NCI-H187 (cell line): ENCODE data around the gene ACVR1C.
"Not testable (repeated sequence)": the region's sequence is repeated elsewhere in the genome, so short reads cannot be mapped to it uniquely, and the experiment has no call there.

Experiments used
- DNase-seq, 2 experiments: peaks; one replicate each; lab custom pipeline; 2025; lab: John Stamatoyannopoulos, UW

Gene ACVR1C

DNA sequence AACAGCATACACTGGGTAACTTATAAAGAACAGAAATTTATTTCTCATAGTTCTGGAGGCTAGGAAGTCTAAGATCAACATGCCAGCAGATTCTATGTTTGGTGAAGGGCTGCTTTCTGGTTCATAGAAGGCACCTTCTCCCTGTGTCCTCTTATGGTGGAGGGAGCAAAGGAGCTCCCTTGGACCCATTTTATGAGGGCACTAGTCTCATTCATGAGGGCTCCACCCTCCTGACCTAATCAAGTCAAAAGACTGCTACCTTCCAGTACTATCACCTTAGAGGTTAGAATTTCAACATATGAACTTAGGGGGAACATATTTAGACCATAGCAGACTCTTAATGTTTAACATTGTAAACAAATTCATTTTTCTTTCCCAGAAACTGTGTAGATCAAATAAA, 54.5 kb downstream of the ACVR1C start:
- DNase-seq, result no peak

DNA sequence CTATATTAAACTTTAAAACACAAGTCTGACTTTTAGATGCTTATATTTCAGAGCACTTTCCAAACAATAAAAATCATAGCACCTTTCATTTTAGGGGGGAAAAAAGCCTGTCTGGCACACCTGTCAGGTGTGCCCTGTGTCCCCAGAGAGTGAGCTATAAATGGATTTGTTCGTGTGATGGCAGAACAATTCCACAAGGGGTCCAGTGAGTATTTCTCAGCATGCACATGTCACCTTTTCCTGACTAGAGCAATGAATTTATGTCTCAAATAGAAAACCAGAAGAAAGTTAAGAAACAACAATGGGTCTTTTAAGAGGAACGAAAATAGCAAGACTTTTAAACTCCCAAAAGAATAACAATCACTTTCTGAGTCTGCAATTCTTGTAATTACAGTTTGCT, 55.9 kb downstream of the ACVR1C start:
- no peak for DNase-seq

DNA sequence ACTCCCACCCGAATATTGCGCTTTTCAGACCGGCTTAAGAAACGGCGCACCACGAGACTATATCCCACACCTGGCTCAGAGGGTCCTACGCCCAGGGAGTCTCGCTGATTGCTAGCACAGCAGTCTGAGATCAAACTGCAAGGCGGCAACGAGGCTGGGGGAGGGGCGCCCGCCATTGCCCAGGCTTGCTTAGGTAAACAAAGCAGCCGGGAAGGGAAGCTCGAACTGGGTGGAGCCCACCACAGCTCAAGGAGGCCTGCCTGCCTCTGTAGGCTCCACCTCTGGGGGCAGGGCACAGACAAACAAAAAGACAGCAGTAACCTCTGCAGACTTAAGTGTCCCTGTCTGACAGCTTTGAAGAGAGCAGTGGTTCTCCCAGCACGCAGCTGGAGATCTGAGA, 62.0 kb downstream of the ACVR1C start:
- not testable (repeated sequence) for DNase-seq

DNA sequence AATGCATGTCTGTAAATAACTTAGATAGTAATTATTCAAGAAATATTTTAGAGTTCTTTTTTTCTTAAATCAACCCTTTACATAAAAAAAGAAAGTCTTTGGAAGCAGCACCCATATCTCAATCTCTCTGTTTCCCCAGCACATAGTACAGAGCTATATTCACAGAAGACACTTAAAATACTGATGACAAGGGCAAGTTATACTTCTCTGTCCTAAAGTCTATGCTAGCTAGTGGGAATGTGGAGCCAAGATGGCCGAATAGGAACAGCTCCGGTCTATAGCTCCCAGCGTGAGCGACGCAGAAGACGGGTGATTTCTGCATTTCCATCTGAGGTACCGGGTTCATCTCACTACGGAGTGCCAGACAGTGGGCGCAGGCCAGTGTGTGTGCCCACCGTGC, 62.6 kb downstream of the ACVR1C start:
- DNase-seq, result not testable (repeated sequence)

DNA sequence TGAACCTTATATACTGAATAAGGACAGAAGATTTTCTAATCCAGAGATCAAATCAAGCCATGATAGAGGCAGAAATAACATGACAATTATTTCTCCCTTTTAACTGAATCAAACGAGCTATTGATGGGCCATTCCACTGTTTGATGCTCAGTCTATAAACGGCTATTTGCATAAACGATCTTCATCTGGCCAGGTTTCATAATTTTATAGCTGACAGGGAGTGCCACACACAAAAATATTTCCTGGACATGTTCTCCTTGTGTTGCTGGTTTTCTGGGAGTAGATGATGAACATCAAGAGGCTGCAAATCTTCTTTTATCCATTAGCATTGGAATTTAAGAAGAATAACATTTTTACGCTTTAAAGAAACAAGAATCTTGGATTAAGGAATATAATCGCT, 63.1 kb downstream of the ACVR1C start:
- DNase-seq, result no peak

DNA sequence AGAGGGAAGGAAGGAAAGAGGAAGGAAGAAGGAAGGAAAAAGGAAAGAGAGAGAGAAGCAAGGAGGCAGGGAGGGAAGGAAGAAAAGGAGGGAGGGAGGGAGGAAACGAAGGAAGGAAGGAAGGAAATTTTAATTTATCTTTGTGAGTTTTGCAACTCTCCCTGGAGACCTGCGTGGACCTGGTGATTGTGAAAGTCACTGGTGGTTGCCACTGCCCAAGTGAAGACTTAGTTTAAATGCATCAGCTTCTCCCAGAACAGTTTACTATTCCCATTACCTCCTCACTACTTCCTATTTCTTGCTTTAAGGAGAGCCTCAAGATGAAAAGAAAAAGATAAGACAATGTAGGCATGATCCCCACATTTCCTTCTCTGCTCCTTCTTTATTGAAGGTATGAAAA, 68.8 kb downstream of the ACVR1C start:
- no peak for DNase-seq

DNA sequence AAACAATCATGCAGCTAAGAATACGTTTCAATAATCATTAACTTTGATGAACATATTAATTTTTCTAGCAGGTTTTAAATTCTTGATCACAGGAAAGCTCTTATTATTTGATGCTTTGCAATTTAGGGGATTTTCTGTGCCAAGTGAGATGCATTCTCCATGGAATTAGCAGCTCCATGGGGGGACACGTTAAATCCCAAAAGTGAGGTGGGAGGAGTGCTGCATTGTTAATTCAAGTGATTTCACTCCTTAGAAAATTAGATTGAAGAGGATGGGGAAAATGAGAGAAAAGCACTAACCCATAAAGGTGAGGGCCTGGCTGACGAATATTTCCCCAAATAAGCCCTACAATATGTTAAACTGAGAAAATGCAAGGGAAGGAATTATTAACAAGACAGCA, 69.2 kb downstream of the ACVR1C start:
- DNase-seq, result no peak

DNA sequence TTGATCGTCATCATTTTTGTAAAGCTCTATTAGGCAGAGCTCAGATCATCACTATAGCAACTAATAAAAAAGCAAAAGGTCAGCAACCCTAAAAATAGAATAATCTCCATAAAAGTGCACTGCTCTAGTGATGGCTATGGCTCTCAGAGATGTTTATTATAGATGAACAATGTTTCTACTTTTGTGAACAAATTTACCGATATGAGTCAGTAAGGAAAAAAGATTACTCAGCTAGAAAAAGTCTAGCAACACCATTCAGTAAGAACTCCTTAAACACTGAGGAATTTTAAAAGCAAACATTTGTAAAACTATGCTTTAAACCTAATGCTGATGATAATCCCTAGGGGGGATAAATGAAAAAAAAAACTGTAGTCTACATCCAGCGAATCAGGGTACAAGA, 69.6 kb downstream of the ACVR1C start:
- DNase-seq, result no peak

DNA sequence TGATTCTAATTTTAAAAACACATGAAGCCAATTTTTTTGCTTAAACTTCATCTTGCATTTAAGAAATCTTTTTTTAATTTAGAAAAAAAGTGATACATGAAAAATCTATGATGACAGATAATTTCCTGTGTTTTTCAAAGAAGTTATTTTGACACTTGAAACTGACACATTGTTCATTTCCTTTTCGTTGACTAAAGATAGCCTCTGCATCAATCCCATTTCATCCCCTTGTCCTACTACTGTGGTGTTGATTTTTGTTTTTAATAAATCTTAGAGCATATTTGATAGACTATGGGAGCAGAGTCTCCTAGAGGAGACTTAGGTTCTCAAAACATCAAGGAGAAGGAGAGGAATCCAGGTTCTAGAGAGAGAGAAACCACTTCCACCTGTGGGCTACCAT, 70.9 kb downstream of the ACVR1C start:
- DNase-seq, result no peak

DNA sequence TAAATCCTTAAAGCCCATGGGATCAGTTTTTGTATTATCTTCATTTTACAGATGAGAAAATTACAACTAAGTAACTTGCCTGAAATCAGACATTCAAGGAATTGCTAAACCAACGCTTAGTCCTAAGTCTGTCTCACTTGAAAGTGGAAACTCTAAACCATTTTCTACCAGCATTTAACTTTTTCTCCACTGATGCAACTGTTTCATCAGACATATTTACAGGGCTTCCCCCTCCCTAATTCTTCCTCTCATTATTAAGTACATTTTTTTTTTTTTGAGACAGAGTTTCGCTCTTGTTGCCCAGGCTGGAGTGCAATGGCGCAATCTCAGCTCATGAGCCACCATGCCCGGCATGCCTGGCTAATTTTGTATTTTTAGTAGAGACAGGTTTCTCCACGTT, 88.6 kb downstream of the ACVR1C start:
- no peak for DNase-seq

DNA sequence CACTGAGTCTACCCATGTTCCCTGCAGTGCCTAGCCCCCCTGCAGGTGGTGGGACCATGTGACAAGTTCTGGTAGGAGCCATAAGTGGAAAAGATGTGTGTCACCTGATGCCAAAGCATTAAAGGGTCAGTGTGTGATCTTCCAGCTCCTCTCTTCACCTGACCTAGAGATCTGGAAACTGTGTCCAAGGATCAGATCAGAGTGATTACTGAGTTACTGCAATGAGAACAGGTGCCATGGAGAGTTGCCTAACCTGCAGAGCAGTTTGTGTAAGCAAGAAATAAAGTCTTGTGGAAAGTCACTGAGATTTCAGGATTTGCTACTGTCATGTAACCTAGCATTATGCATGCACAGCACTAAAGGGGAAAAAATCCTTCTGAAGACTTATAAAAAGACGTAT, 90.6 kb downstream of the ACVR1C start:
- DNase-seq, result no peak

DNA sequence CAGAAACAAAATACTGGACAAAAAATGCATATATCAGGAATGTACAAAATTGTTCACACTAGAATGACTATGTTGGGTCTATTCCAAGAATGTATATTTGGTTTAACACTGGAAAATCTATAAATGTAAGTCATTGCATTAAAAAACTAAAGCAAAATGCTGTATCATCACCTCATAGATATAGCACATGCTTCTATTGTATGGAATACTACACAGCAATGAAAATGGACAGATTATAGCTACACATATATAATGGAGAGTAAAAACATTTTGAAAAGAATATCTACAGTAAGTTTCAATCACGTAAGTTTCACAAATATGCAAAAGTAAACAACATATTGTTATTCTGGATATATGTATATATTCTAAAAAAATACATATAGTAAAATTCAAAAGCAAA, 91.8 kb downstream of the ACVR1C start:
- DNase-seq, result no peak

DNA sequence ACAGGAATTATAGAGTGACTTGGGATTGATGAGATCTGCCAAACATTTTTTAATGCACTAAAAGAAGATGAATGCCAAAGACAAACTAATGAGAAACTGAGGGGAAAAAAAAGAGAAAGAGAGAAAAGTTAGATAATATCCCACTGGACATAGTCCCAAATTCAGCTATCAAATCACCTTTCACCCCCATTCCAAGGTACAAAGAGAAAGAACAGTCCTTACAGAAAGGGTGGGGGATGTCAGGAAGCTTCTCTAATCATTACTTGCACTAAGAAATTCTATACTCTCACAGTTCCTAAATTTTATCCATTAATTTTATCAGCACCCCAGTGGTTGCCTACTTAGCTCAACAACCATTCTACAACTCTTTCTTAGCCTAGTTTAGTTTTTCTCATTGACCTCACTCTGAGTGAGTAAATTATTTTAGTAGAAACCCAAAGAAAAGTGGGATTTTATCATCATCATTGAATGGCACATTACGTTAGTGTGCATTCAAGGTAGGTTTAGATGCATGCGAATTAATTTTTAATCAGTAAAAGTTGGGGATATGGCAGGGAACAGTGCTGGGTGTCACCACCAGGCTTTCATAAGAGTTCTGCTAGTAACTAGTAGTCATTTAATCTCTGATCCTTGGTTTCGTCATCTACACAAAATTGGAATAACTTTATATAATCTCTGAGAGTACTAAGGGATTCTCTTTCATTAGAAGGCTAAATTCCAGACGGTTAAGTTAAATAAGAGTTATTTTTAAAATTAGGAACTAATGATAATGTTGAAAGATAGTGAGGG, 99.5 kb downstream of the ACVR1C start:
- no peak for DNase-seq

DNA sequence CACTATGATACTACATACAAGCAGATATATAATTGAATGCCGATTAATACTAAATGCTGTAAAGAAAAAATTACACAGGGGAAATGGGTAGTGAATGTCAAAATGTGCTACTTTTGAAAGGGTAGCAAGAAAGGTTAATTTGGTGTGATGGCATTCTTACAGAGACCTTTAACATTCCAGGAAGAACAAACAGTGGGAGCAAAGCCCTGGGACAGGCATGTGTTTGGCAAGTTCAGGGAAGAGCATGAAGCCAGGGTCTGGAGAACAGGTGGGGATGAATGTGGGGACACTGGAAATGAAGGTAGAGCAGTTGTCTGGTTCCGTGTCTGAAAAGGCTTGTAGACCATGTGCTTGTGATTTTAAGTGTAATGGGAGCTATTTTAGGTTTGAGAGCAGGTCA, 102.6 kb downstream of the ACVR1C start:
- DNase-seq, result no peak

DNA sequence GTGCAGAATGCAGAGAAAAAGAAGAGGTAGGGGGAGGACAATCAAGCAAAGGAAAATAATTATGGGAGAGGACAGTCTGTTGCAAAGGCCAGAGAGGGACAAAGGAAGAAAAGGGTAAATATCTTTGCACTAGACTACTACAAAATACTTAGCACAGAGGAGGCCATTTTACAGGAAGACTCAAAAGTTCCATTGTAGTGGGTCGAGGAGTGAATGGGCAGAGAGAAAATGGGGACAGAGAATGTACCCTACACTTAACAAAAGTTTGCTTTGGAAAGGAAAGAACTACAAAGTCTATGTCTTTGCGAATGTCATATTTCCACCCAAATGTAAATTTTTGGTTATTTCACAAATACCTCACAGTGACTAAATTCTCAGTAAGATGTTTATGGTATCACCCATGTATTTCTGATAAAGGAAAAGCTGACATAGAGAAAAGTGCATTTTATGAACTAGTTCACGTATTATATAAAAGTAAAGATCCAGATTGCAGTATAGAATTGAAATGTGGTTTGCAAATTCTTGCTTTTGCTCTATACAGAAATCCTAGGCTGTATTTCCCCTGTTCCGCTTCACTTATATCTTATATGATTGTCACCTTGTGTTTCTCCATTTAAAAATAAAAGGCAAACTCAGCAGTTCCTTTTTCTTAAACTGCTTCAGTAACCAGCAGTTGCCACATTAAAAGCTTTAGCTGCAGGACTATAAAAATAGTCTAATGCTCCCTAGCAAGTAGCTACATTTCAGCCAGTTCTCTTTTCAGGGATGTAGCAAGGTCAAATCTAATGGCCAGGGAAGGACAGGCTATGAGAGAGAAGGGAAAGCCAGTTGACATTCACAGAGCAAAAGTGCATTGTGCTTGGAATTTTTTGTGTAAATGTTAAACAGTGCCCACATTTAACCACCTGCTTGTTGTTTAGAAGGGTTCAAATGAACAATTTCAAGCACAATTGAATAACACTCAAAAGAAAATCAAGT, 105.1 kb downstream of the ACVR1C start:
- peak in 1 of 2 experiments; percentile 0 for DNase-seq

DNA sequence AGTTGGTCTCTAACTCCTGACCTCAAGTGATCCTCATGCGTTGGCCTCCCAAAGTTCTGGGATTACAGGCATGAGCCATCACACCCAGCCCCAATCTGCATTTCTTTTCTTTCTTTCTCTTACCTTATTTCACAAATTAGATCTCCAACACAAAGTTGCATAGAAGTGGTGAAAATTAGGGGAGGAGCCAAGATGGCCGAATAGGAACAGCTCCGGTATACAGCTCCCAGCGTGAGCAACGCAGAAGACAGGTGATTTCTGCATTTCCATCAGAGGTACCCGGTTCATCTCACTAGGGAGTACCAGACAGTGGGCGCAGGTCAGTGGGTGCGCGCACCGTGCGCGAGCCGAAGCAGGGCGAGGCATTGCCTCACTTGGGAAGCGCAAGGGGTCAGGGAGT, 113.7 kb downstream of the ACVR1C start:
- not testable (repeated sequence) for DNase-seq

DNA sequence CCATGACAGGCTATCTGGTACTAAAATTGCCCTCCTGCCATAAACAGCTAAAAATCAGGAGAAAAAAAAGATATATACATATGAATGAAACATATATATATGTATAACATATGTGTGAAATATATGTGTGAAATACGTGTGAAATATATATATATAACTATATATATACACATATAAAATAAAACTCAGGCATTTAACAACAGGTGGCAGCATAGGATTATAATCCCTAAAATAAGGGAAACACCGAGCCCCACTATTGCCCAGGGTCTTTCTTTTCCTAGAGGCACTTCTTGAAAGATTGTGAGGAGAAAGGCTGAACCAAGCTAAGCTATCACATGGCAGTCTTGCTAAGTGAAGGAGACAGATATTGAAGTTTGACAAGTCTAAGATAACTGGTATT, 118.9 kb downstream of the ACVR1C start:
- DNase-seq, result no peak

DNA sequence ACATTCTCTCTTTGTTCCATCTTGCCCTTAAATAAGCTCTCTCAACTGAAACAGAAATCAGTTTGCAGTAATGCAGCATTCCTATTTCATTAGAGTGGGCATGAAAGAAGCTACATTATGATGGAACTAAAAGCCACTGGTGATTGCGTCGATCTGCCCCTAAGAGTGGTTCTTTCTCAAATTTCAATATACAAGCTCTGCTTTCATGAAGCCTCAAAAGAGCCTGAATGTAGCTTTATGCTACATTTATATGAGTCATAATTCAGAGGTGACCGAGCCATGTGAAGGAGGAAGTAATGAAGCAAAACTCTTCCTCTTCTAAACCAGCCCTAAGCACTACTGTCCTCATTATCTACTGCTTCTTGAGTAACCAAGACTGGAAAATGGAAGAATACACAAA, 120.0 kb downstream of the ACVR1C start:
- DNase-seq, result no peak

DNA sequence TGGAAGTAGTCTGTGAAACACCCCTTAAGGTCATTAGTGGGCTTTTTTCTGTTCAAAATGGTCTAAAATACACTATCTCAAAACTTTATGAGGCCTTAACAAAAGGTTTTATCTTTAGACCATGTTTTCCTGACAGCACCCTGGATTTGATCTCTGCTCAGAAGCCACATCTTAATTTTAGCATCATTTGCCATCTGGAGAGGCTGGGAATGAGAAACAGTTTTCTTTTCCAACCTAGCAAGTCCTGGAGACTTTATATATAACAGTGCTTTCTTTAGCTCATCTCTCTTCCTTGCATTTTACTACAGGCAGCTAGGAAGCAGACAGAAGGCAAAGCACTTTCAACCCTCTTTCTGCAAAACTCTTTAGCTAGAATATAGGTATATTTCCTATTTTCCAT, 122.1 kb downstream of the ACVR1C start:
- no peak for DNase-seq

DNA sequence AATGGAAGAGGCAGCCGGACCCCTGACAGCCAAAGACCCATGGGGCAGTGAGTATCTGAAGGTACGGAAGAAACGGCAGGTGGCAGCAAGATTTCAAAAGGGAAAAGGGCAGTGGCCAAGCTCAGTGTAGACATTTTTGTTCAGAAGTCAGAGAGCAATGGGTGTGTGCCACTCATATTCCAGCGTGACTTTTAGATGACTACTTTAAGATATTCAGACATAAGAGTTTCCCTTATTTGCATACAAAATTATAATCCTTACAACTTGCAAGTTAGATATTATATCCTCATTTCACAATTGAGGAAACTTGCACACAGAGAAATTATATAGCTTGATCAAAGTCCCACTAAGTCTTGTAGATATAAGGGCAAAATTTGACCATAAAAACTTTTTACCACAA, 124.0 kb downstream of the ACVR1C start:
- no peak for DNase-seq

DNA sequence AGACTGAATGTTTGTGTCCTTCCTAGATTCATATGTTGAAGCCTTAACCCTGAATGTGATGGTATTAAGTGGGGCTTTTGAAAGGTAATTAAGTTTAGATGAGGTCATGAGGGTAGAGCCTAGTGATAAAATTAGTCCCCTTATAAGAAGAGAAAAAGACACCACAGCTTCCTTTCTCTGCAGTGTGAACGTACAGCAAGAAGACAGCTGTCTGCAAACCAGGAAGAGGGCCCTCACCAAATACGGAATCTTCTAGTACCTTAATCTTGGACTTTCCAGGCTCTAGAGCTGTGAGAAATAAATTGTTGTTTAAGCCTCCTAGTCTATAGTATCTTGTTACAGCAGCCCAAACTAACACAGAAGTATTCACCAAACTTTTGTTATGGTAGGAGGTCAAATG, 127.6 kb downstream of the ACVR1C start:
- no peak for DNase-seq

DNA sequence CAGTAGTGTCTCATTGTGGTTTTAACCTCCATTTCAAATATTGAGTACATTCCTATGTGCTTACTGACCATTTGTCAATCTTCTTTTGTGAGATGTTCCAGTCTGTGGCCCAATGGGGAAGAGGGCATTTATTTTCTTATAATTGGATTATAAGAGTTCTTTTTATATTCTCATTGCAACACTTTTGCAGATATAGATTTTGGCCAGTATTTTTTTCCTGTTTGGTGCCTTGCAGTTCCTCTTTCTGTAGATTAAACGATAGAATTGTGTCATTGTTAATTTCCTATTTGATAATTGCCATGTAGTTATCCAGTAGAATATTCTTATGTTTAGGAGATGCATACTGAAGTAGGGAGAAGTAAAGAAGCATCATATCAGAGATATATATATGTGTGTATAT, 128.3 kb downstream of the ACVR1C start:
- DNase-seq, result no peak

DNA sequence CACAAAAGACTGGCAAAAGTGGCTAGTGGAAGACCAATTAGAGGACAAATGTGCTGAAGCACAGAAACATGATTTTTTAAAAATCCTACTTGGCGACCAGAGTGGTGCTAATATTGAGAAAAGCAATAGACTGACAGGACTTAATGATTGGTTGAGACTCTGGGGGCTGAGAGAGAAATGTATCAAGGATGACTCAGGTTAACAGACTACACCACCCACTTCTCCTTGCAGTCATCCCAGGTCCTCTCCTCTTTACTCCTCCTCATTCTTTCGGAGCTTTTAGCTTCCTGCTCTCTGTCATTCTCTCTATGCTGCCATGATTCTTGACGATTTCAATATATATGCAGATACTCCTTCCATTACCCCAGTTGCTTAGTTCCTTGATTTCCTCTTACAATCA, 130.2 kb downstream of the ACVR1C start:
- DNase-seq, result no peak
